ENCODE data around the gene MROH8.
A peak's percentile ranks its signal among the peaks of the same experiment; 100 is the strongest.

DNA sequence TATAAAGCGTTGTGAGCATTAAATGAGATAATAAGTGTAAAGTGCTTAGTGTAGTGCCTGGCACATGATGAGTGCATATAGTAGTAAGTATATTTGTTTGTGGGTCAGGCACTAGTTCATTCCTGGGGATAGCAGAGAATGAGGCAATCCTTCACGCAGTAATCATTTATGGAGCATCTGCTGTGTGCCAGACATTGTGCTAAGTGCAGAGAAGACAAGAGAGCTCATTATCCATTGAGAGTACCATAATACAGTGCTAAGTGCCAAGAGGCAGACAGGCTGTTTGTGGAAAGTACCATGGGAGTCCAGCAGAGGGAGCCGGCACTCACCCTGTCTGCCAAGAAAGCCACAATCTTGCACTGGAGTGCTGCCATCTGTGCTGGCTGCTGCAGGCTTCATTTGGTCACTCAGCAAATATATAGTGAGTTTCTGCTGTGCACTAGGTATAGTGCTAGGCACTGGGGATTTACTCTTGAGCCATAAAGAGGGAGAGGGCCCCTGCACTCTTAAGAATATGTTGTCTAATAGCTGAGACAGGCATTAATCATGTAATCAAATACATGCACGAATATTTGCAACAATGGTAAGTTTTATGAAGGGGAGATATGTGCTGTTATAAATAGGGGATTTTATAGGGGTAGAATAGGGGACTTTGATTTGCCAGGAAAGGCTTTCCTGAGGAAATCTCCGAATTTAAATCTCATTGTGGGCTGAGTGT is 12.9 kb upstream of the MROH8 start:
- TF ChIP-seq, protein P1, sequence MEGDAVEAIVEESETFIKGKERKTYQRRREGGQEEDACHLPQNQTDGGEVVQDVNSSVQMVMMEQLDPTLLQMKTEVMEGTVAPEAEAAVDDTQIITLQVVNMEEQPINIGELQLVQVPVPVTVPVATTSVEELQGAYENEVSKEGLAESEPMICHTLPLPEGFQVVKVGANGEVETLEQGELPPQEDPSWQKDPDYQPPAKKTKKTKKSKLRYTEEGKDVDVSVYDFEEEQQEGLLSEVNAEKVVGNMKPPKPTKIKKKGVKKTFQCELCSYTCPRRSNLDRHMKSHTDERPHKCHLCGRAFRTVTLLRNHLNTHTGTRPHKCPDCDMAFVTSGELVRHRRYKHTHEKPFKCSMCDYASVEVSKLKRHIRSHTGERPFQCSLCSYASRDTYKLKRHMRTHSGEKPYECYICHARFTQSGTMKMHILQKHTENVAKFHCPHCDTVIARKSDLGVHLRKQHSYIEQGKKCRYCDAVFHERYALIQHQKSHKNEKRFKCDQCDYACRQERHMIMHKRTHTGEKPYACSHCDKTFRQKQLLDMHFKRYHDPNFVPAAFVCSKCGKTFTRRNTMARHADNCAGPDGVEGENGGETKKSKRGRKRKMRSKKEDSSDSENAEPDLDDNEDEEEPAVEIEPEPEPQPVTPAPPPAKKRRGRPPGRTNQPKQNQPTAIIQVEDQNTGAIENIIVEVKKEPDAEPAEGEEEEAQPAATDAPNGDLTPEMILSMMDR (conservative IDR thresholded peaks at IDR 0.05): peak; percentile 86
- TF ChIP-seq EZH2 (IDR thresholded peaks at IDR 0.05; ENCODE audit: low read depth): no peak
